K562 (cell line): ENCODE results near the gene CLHC1. TPM values are rescaled to one million over a fixed set of nuclear protein-coding genes. Genes with fewer than 3 reads are reported as not detected.
A peak's percentile ranks its signal among the peaks of the same experiment; 100 is the strongest.

Experiments
- ARID2 ChIP-seq: fragments of 450-650 bp; IDR thresholded peaks from 2 replicates; pipeline ENCODE4 v1.6.1; 2017; ENCODE audit warnings: antibody characterized with exemption, mild to moderate bottlenecking
- ARID3A ChIP-seq: IDR thresholded peaks from 2 replicates; pipeline ENCODE4 v1.6.1; 2012; ENCODE audit warnings: low read depth, low read length, improper control_type of control experiment, borderline replicate concordance
- ATF3 ChIP-seq, 2 experiments: fragments of 450-650 bp in 1 of 2; sonication (generic) in 1 of 2; formaldehyde crosslinking in 1 of 2; IDR thresholded peaks in 1 of 2; conservative IDR thresholded peaks in 1 of 2; 2 replicates each; pipeline versions ENCODE4 v1.6.1 to v1.8.1; 2016 to 2023; ENCODE audit warnings: mild to moderate bottlenecking in 2 of 2, moderate library complexity in 2 of 2, inconsistent platforms in 1 of 2, missing genetic modification reagents in 1 of 2
- BRD9 ChIP-seq: fragments of 450-650 bp; IDR thresholded peaks from 2 replicates; pipeline ENCODE4 v1.6.1; 2018; ENCODE audit warnings: low read depth; ENCODE audit not compliant: partially characterized antibody
- CREM ChIP-seq: IDR thresholded peaks from 2 replicates; pipeline ENCODE4 v1.6.1; 2014; ENCODE audit warnings: antibody characterized with exemption, low read depth
- CUX1 ChIP-seq: fragments of 200-800 bp; sonication (Bioruptor generic); IDR thresholded peaks from 2 replicates; pipeline ENCODE4 v1.6.1; 2016; ENCODE audit warnings: missing genetic modification characterization, missing compliant biosample characterization
- E2F5 ChIP-seq: sonication (generic); formaldehyde crosslinking; IDR thresholded peaks from 2 replicates; pipeline ENCODE4 v1.8.0; 2022; ENCODE audit warnings: mild to moderate bottlenecking, missing genetic modification reagents
- ETS2 ChIP-seq: IDR thresholded peaks from 2 replicates; pipeline ENCODE4 v1.6.1; 2016; ENCODE audit warnings: borderline replicate concordance, missing genetic modification characterization, mild to moderate bottlenecking, moderate library complexity, missing compliant biosample characterization; ENCODE audit not compliant: poor library complexity, severe bottlenecking
- MXI1 ChIP-seq: IDR thresholded peaks from 2 replicates; pipeline ENCODE4 v1.6.1; 2011; ENCODE audit warnings: low read depth, mild to moderate bottlenecking, improper control_type of control experiment, low read length
- NCOR1 ChIP-seq: fragments of 450-650 bp; IDR thresholded peaks from 2 replicates; pipeline ENCODE4 v1.6.1; 2016; ENCODE audit warnings: mild to moderate bottlenecking, moderate library complexity
- NONO ChIP-seq, 2 experiments: fragments of 200-400 bp in 1 of 2; fragments of 450-650 bp in 1 of 2; formaldehyde crosslinking in 1 of 2; IDR thresholded peaks; 2 replicates each; pipeline ENCODE4 v1.6.1; 2017; ENCODE audit warnings: low read depth in 2 of 2, mild to moderate bottlenecking in 2 of 2, moderate library complexity in 2 of 2, low read length in 1 of 2
- TGIF2 ChIP-seq: sonication (generic); formaldehyde crosslinking; IDR thresholded peaks from 2 replicates; pipeline ENCODE4 v1.8.1; 2022; ENCODE audit warnings: mild to moderate bottlenecking, missing genetic modification reagents, moderate library complexity
- TRIM25 ChIP-seq: fragments of 450-650 bp; IDR thresholded peaks from 2 replicates; pipeline ENCODE4 v1.7.0; 2016; ENCODE audit warnings: borderline replicate concordance
- XRCC5 ChIP-seq: fragments of 200-400 bp; formaldehyde crosslinking; IDR thresholded peaks from 2 replicates; pipeline ENCODE4 v1.6.1; 2017; ENCODE audit warnings: low read depth, mild to moderate bottlenecking, low read length
- ZBTB8A ChIP-seq: fragments of 450-650 bp; IDR thresholded peaks from 2 replicates; pipeline ENCODE4 v1.6.1; 2018; ENCODE audit warnings: mild to moderate bottlenecking, moderate library complexity; ENCODE audit not compliant: partially characterized antibody
- polyA plus RNA-seq, 8 experiments: library from polyadenylated mRNA; depleted of rRNA in 4 of 8; stranded (reverse) in 5 of 8; unstranded in 3 of 8; fragments of >200 nt; fragmentation: Nextera tagmentation in 2 of 8; fragmentation: Illumina TruSeq in 1 of 8; extraction: Ambion mirVana in 2 of 8; extraction: Trizol in 1 of 8; gene quantifications; 2 replicates each; pipeline versions ENCODE4 v1.2.1 to v1.2.3, GENCODE V29; 2011 to 2014; ENCODE audit warnings: inconsistent platforms in 1 of 8, missing spikeins in 1 of 8
- total RNA-seq, 7 experiments: library from RNA; depleted of rRNA in 6 of 7; stranded (reverse); fragments of >200 nt in 6 of 7; fragmentation: Illumina TruSeq in 2 of 7; extraction: Trizol in 2 of 7; gene quantifications; 2 replicates each; pipeline versions ENCODE4 v1.2.1 to v1.2.3, GENCODE V29; 2011 to 2021; ENCODE audit warnings: low replicate concordance in 1 of 7

The CLHC1 gene
- total and polyA plus RNA-seq, 9 of the 15 experiments (the other 6 are each of a cell fraction or from before 2014, with no cell fraction given) = 3.7 to 14.3 (median 8.6) TPM

GRCh38 chr2:55175254-55176093 is 56.6 kb downstream of the CLHC1 start (continued):
- TF ChIP-seq ETS2 (tag) = no peak
- TF ChIP-seq BRD9 = no peak
- TF ChIP-seq TRIM25 = no peak
- TF ChIP-seq TGIF2 (CRISPR knock-in tag) = no peak
- no peak for TF ChIP-seq ZBTB8A
- no peak for TF ChIP-seq CUX1 (CRISPR knock-in tag)
- TF ChIP-seq XRCC5 = no peak
- no peak for TF ChIP-seq NCOR1
- 0 out of 2 replicates have a peak, but pooled peaks have one; percentile 9 for TF ChIP-seq ARID3A
- TF ChIP-seq CREM = peak; percentile 74
- TF ChIP-seq ARID2 = peak; percentile 46; the same call in 1 of the 2 replicates
- TF ChIP-seq MXI1 = no peak
- TF ChIP-seq NONO (IDR thresholded peaks at IDR 0.05; ENCODE audit: low read depth in 2 of 2, low read length in 1 of 2) = no peak
- no peak for TF ChIP-seq E2F5 (CRISPR knock-in tag)
- TF ChIP-seq ATF3 (IDR thresholded peaks at IDR 0.05) = peak; percentile 61
- TF ChIP-seq ATF3 (CRISPR knock-in tag; conservative IDR thresholded peaks at IDR 0.05) = no peak
